Calu3 (cell line): Measurements from ENCODE around the gene NPM1. TPM values are rescaled to one million over a fixed set of nuclear protein-coding genes. Genes with fewer than 3 reads are reported as not detected.
"Not testable (repeated sequence)": the region's sequence is repeated elsewhere in the genome, so short reads cannot be mapped to it uniquely, and the experiment has no call there.

ENCODE experiments used
- BruUV-seq: library from RNA; stranded (reverse); fragments of 400-500 nt; replicated peaks from 2 replicates; lab custom pipeline; 2021; lab: Mats Ljungman, UMichigan
- CTCF ChIA-PET: fragments of 300-600 bp; sonication (Branson Sonifier 250); formaldehyde crosslinking; loops from one replicate; lab custom pipeline; 2022; ENCODE audit warnings: antibody characterized with exemption; lab: Charles Lee
- DNase-seq: peaks from one replicate; pipeline ENCODE4 v3.0.0; 2022
- H3K27ac Mint-ChIP-seq: one replicate; pipeline ENCODE4 v1.8.0; 2022; ENCODE audit warnings: mixed read lengths; ENCODE audit not compliant: unreplicated experiment
- H3K27me3 Mint-ChIP-seq: one replicate; pipeline ENCODE4 v1.8.0; 2022; ENCODE audit warnings: mixed read lengths; ENCODE audit not compliant: unreplicated experiment
- H3K36me3 Mint-ChIP-seq: one replicate; pipeline ENCODE4 v1.8.0; 2022; ENCODE audit warnings: mild to moderate bottlenecking, moderate library complexity, mixed read lengths; ENCODE audit not compliant: insufficient read depth, unreplicated experiment
- H3K4me1 Mint-ChIP-seq: one replicate; pipeline ENCODE4 v1.8.0; 2022; ENCODE audit warnings: mild to moderate bottlenecking, low read depth, mixed read lengths; ENCODE audit not compliant: unreplicated experiment
- H3K4me3 Mint-ChIP-seq: one replicate; pipeline ENCODE4 v1.8.0; 2022; ENCODE audit warnings: mild to moderate bottlenecking, low read depth, moderate library complexity, mixed read lengths; ENCODE audit not compliant: unreplicated experiment
- H3K9me3 Mint-ChIP-seq: one replicate; pipeline ENCODE4 v1.8.0; 2022; ENCODE audit warnings: low read depth, mixed read lengths; ENCODE audit not compliant: unreplicated experiment
- intact Hi-C: fragments of 100-400 bp; cut with micrococcal nuclease; formaldehyde crosslinking; loops from one replicate; pipeline ENCODE4 v1.10.0; 2022; ENCODE audit not compliant: unreplicated experiment
- total RNA-seq: library from RNA; stranded (reverse); gene quantifications from 2 replicates; pipeline ENCODE4 v1.2.3, GENCODE V29; 2022
- TF ChIP-seq, protein P1 (sequence below): fragments of 200-600 bp; IDR thresholded peaks from one replicate; pipeline ENCODE4 v1.8.0; 2022; ENCODE audit warnings: antibody characterized with exemption; ENCODE audit not compliant: unreplicated experiment

NPM1 gene
- total RNA-seq, 1 experiment from 2014 or later, result 1,863 TPM

DNA sequence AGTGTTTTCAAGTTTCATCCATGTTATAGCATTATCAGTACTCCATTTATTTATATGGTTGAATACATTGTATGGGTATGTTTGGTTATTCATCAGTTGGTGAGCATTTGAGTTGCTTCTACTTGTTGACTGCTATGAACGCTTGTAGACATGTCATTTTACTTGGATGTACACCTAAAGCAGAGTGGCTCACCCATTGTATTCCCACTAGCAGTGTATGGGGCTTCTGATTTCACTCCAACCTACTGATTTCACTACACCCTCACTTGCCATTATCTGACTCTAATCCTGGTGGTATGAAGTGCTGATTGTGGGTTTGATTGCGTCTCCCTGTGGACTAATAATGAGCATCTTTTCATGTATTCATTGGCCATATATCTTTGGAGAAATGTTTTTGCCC lies 9.5 kb downstream of the NPM1 start:
- Mint-ChIP-seq H3K4me3 (peak overlapping the region; percentile 28), H3K27ac (no peak overlapping the region), H3K4me1 (peaks cover 57% of the 10 kb centered on the region), H3K9me3 (no peaks in the 10 kb centered on the region), H3K36me3 (peaks cover 98% of the 10 kb centered on the region), H3K27me3 (no peaks in the 10 kb centered on the region)
- no peak for DNase-seq
- intact Hi-C loops, result loop anchor here (10.0 kb wide), 1 partner anchor 608 kb away; the partner anchor contains the start of gene FBXW11
- TF ChIP-seq, protein P1, sequence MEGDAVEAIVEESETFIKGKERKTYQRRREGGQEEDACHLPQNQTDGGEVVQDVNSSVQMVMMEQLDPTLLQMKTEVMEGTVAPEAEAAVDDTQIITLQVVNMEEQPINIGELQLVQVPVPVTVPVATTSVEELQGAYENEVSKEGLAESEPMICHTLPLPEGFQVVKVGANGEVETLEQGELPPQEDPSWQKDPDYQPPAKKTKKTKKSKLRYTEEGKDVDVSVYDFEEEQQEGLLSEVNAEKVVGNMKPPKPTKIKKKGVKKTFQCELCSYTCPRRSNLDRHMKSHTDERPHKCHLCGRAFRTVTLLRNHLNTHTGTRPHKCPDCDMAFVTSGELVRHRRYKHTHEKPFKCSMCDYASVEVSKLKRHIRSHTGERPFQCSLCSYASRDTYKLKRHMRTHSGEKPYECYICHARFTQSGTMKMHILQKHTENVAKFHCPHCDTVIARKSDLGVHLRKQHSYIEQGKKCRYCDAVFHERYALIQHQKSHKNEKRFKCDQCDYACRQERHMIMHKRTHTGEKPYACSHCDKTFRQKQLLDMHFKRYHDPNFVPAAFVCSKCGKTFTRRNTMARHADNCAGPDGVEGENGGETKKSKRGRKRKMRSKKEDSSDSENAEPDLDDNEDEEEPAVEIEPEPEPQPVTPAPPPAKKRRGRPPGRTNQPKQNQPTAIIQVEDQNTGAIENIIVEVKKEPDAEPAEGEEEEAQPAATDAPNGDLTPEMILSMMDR, result no peak
- CTCF ChIA-PET, result no interaction called here
- BruUV-seq, result no TSS peak

GRCh38 chr5:171397599-171397998 lies 9.9 kb downstream of the NPM1 start:
- Mint-ChIP-seq H3K9me3 (no peaks in the 10 kb centered on the region), H3K27me3 (no peaks in the 10 kb centered on the region), H3K4me3 (no peak overlapping the region), H3K27ac (no peak overlapping the region), H3K36me3 (peaks cover 96% of the 10 kb centered on the region), H3K4me1 (peaks cover 53% of the 10 kb centered on the region)
- intact Hi-C loops, result loop anchor here (10.0 kb wide), 1 partner anchor 607 kb away; the partner anchor contains the start of gene FBXW11
- no TSS peak for BruUV-seq
- TF ChIP-seq, protein P1, result no peak
- CTCF ChIA-PET, result no interaction called here
- DNase-seq, result no peak

DNA sequence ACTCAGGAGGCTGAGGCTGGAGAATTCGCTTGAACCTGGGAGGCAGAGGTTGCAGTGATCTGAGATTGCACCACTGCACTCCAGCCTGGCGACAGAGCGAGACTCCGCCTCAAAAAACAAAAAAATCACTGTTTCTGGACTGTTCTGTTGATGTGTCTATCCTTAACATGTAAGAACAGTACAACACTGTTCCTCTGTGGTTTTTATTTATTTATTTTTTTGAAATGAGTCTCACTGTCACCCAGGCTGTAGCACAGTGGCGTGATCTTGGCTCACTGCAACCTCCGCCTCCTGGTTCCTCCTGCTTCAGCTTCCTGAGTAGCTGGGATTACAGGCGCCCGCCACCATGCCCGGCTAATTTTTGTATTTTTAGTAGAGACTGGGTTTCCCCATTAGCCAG lies 11.0 kb downstream of the NPM1 start:
- DNase-seq, H3K27me3 Mint-ChIP-seq, H3K9me3 Mint-ChIP-seq, BruUV-seq, CTCF ChIA-PET: not testable (repeated sequence)
- intact Hi-C loops, result loop anchor here (10.0 kb wide), 1 partner anchor 606 kb away; the partner anchor contains the start of gene FBXW11
- Mint-ChIP-seq H3K36me3 (peaks cover 89% of the 10 kb centered on the region), H3K4me3 (peak overlapping the region; percentile 32), H3K27ac (peak overlapping the region; percentile 50), H3K4me1 (peaks cover 43% of the 10 kb centered on the region)

GRCh38 chr5:171400169-171400568 lies 12.5 kb downstream of the NPM1 start:
- TF ChIP-seq, protein P1, result no peak
- CTCF ChIA-PET, result no interaction called here
- no TSS peak for BruUV-seq
- no peaks in the 10 kb centered on the region for H3K9me3 Mint-ChIP-seq
- peaks cover 39% of the 10 kb centered on the region for H3K4me1 Mint-ChIP-seq
- intact Hi-C loops, result no loop called here
- no peak for DNase-seq
- peaks cover 81% of the 10 kb centered on the region for H3K36me3 Mint-ChIP-seq
- peak overlapping the region; percentile 60 for H3K27ac Mint-ChIP-seq
- H3K27me3 Mint-ChIP-seq, result no peaks in the 10 kb centered on the region
- H3K4me3 Mint-ChIP-seq, result no peak overlapping the region
